Natural killer cell treated with Interleukin-12 subunit alpha and Interleukin-12 subunit beta and Interleukin-15 and Interleukin-18, amount 100 ng/mL, for 72 hours (primary cell): ENCODE results near the gene RGPD3. TPM values are rescaled to one million over a fixed set of nuclear protein-coding genes. Genes with fewer than 3 reads are reported as not detected.
A peak's percentile ranks its signal among the peaks of the same experiment; 100 is the strongest.
"Not testable (repeated sequence)": the region's sequence is repeated elsewhere in the genome, so short reads cannot be mapped to it uniquely, and the experiment has no call there.

Source experiments
- ATAC-seq, 2 donors: fragments of 150-1000 bp; cut with Tn5 transposase in 1 of 2; sonication (Bioruptor Pico), chemical (Tn5 transposase) in 1 of 2; 2 replicates each; pipeline ENCODE4 v1.10.0; 2021
- DNase-seq: peaks from one replicate; pipeline ENCODE4 v3.0.0; 2022; ENCODE audit warnings: low spot score
- H3K27ac Mint-ChIP-seq, 2 donors: 1 replicate in 1 of 2; 2 replicates in 1 of 2; pipeline ENCODE4 v1.8.0; 2022; ENCODE audit warnings: mixed read lengths in 2 of 2, mild to moderate bottlenecking in 1 of 2, moderate library complexity in 1 of 2
- H3K27me3 Mint-ChIP-seq, 2 donors: 1 replicate in 1 of 2; 2 replicates in 1 of 2; pipeline ENCODE4 v1.8.0; 2022; ENCODE audit warnings: mixed read lengths in 2 of 2
- H3K36me3 Mint-ChIP-seq: one replicate; pipeline ENCODE4 v1.8.0; 2022; ENCODE audit warnings: mixed read lengths
- H3K4me1 Mint-ChIP-seq, 2 donors: 1 replicate in 1 of 2; 2 replicates in 1 of 2; pipeline ENCODE4 v1.8.0; 2022; ENCODE audit warnings: low read depth in 2 of 2, mixed read lengths in 2 of 2, mild to moderate bottlenecking in 1 of 2
- H3K4me3 Mint-ChIP-seq: one replicate; pipeline ENCODE4 v1.8.0; 2022; ENCODE audit warnings: mixed read lengths
- H3K9me3 Mint-ChIP-seq: 2 replicates; pipeline ENCODE4 v1.8.0; 2022; ENCODE audit warnings: mixed read lengths
- total RNA-seq, 2 donors: library from RNA; stranded (reverse); gene quantifications; one replicate each; pipeline ENCODE4 v1.2.3, GENCODE V29; 2022

RGPD3 gene
- total RNA-seq, 2 donors from 2014 or later = 0.92 TPM; not detected in 1

DNA sequence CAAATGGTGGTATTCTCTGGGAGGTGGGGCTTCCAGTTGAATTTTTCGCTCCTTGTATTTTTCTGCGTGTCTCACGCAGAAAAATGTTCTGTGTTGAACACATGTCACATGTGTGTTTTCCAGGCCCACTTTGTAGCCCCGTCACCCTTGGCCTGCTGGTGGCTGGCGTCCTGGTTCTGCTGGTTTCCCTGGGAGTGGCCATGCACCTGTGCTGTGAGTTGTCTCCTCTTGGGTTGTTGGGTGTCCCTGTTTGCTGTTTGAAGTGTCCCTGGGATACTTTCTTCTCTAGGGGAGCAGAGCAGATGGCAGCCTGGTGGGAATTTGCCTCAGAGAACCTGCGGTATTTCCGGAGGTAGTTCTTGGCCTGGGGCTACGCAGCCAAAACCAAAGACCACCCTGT is 34.1 kb upstream of the RGPD3 start:
- not testable (repeated sequence) for DNase-seq, H3K9me3 Mint-ChIP-seq, H3K4me1 Mint-ChIP-seq, H3K4me3 Mint-ChIP-seq, ATAC-seq, H3K27ac Mint-ChIP-seq, H3K27me3 Mint-ChIP-seq, H3K36me3 Mint-ChIP-seq

GRCh38 chr2:106500350-106500749 is 32.1 kb upstream of the RGPD3 start:
- H3K27ac Mint-ChIP-seq, H3K36me3 Mint-ChIP-seq, H3K27me3 Mint-ChIP-seq, ATAC-seq, H3K4me3 Mint-ChIP-seq, DNase-seq, H3K4me1 Mint-ChIP-seq, H3K9me3 Mint-ChIP-seq: not testable (repeated sequence)

DNA sequence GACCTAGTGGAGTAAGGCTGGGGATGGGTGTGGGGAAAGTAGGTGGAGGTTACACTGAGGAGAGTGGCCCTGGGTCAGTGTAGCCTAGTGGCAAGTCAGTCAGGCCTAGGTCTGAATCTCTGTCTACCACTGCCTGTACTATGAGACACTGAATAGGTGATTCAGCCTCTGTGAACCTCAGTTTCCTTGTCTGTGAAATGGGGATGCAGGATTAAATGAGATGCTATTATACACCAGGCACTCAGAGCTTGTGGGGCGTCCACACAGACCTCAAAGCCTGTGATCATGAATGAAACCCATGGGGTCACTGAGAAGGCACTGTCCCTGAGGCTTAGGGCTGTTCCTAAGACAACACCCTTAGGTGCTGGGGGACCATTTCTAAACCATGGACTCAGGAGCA is 30.3 kb upstream of the RGPD3 start:
- H3K27ac Mint-ChIP-seq, DNase-seq, H3K9me3 Mint-ChIP-seq, H3K27me3 Mint-ChIP-seq, H3K36me3 Mint-ChIP-seq, H3K4me1 Mint-ChIP-seq, H3K4me3 Mint-ChIP-seq: not testable (repeated sequence)
- ATAC-seq = peak in 1 of 2 donors; percentile 49

- DNase-seq, H3K27me3 Mint-ChIP-seq, H3K9me3 Mint-ChIP-seq, H3K4me3 Mint-ChIP-seq, ATAC-seq, H3K36me3 Mint-ChIP-seq, H3K27ac Mint-ChIP-seq, H3K4me1 Mint-ChIP-seq: not testable (repeated sequence)
Measured at GRCh38 chr2:106492913-106493312, 24.7 kb upstream of the RGPD3 start.

- DNase-seq, H3K4me3 Mint-ChIP-seq, H3K27ac Mint-ChIP-seq, H3K4me1 Mint-ChIP-seq, H3K9me3 Mint-ChIP-seq, H3K36me3 Mint-ChIP-seq, H3K27me3 Mint-ChIP-seq, ATAC-seq: not testable (repeated sequence)
Measured at GRCh38 chr2:106492399-106492798, 24.2 kb upstream of the RGPD3 start.

DNA sequence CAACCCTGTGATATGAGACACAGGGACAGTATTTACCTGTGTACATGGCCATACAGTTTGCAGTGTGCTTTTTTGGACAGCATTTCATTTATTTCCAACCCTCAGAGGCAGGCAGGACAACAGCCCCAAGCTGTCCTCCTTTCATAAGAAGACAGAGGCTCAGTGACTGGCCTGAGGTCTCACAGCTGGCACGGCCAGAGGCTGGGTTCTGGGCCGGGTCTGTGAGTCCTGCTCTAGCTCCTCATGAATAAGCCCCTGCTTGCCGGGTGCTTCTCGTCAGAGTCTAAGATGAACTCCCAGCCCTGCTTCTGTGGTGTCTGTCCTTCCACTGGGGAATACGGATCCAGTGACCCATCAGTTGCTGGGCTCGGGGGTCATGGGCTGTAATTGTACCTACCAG is 21.5 kb upstream of the RGPD3 start:
- not testable (repeated sequence) for H3K27me3 Mint-ChIP-seq, H3K36me3 Mint-ChIP-seq, H3K27ac Mint-ChIP-seq, H3K4me1 Mint-ChIP-seq, H3K4me3 Mint-ChIP-seq, ATAC-seq, DNase-seq, H3K9me3 Mint-ChIP-seq

- H3K27ac Mint-ChIP-seq, H3K4me1 Mint-ChIP-seq, H3K4me3 Mint-ChIP-seq, DNase-seq, H3K36me3 Mint-ChIP-seq, H3K9me3 Mint-ChIP-seq, H3K27me3 Mint-ChIP-seq: not testable (repeated sequence)
- ATAC-seq = peak in 1 of 2 donors; percentile 10
Measured at GRCh38 chr2:106487386-106488191, 19.4 kb upstream of the RGPD3 start.

GRCh38 chr2:106486551-106487385 is 18.6 kb upstream of the RGPD3 start, which contains the start of gene CD8B2:
TSS of gene CD8B2 (plus strand) at chr2:106487364. CDS start at chr2:106487427, 63 bp downstream.
- H3K36me3 Mint-ChIP-seq, H3K27ac Mint-ChIP-seq, H3K4me3 Mint-ChIP-seq, H3K27me3 Mint-ChIP-seq, DNase-seq, H3K9me3 Mint-ChIP-seq, H3K4me1 Mint-ChIP-seq: not testable (repeated sequence)
- ATAC-seq = peak in 1 of 2 donors; percentile 48

- not testable (repeated sequence) for ATAC-seq, H3K9me3 Mint-ChIP-seq, DNase-seq, H3K27me3 Mint-ChIP-seq, H3K36me3 Mint-ChIP-seq, H3K27ac Mint-ChIP-seq, H3K4me3 Mint-ChIP-seq, H3K4me1 Mint-ChIP-seq
Measured at GRCh38 chr2:106479563-106479962, 11.3 kb upstream of the RGPD3 start.

DNA sequence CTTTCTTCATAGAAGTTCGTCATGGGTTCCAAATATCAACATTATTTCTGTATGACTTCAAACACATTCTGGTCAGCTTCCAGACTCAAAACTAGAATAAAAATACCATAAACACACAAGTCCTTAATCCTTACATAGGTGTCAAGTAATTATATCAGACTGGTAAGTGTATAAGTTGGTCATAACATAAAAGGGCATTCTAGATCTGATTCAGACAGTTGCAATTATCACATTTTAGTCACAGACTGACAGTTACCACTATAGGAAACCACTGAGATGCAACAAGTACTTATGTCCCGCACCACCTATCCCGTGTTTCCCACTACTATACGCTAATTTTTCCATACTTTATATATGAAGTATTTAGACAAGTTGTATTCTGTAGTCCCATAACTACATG is 9.4 kb upstream of the RGPD3 start:
- peak in 1 of 2 donors; percentile 54 for ATAC-seq
- H3K36me3 Mint-ChIP-seq, H3K9me3 Mint-ChIP-seq, H3K27ac Mint-ChIP-seq, DNase-seq, H3K27me3 Mint-ChIP-seq, H3K4me3 Mint-ChIP-seq, H3K4me1 Mint-ChIP-seq: not testable (repeated sequence)

GRCh38 chr2:106470658-106471057 is 2.4 kb upstream of the RGPD3 start:
- DNase-seq, H3K9me3 Mint-ChIP-seq, H3K27me3 Mint-ChIP-seq, H3K27ac Mint-ChIP-seq, H3K4me3 Mint-ChIP-seq, H3K4me1 Mint-ChIP-seq, H3K36me3 Mint-ChIP-seq, ATAC-seq: not testable (repeated sequence)

DNA sequence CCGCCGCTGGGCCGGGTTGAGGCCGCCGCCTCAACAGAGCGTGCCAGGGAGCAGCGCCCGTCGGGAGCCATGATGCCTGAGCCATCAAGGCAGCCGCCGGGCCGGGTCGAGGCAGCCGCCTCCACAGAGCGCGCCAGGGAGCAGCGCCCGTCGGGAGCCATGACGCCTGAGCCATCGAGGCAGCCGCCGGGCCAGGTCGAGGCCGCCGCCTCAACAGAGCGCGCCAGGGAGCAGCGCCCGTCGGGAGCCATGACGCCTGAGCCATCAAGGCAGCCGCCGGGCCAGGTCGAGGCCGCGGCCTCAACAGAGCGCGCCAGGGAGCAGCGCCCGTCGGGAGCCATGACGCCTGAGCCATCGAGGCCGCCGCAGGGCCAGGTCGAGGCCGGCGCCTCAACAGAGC is 697 bp downstream of the RGPD3 start:
- DNase-seq, ATAC-seq, H3K4me3 Mint-ChIP-seq, H3K27ac Mint-ChIP-seq, H3K27me3 Mint-ChIP-seq, H3K9me3 Mint-ChIP-seq, H3K36me3 Mint-ChIP-seq, H3K4me1 Mint-ChIP-seq: not testable (repeated sequence)

DNA sequence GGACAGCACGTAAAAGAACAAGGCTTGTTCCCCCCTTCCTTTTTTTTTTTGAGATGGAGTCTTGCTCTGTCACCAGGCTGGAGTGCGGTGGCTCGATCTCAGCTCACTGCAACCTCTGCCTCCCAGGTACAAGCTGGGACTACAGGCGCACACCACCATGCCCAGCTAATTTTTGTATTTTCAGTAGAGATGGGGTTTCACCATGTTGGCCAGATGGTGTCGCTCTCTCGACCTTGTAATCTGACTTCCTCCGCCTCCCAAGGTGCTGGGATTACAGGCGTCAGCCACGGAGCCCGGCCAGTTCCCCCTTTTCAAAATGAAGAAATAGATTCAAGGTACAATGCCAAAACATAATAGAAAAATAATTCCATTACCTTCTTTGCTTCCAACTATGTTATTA is 6.3 kb downstream of the RGPD3 start:
- not testable (repeated sequence) for H3K4me3 Mint-ChIP-seq, DNase-seq, H3K27ac Mint-ChIP-seq, H3K27me3 Mint-ChIP-seq, H3K4me1 Mint-ChIP-seq, H3K36me3 Mint-ChIP-seq, ATAC-seq, H3K9me3 Mint-ChIP-seq

GRCh38 chr2:106390680-106391079 is 77.5 kb downstream of the RGPD3 start:
- DNase-seq, H3K27ac Mint-ChIP-seq, H3K4me3 Mint-ChIP-seq, H3K9me3 Mint-ChIP-seq, H3K36me3 Mint-ChIP-seq, ATAC-seq, H3K4me1 Mint-ChIP-seq, H3K27me3 Mint-ChIP-seq: not testable (repeated sequence)
